Progenitor cell of endocrine pancreas (in vitro differentiated cells): ENCODE measurements around the gene HRAS. TPM values are rescaled to one million over a fixed set of nuclear protein-coding genes. Genes with fewer than 3 reads are reported as not detected.

Source experiments
- DNase-seq: peaks from one replicate; pipeline ENCODE4 v3.0.0; 2021; ENCODE audit warnings: low spot score; ENCODE audit not compliant: unreplicated experiment
- H3K27ac Mint-ChIP-seq: 2 replicates; pipeline ENCODE4 v1.8.0; 2021; ENCODE audit warnings: mild to moderate bottlenecking, moderate library complexity, mixed read lengths
- H3K27me3 Mint-ChIP-seq: 2 replicates; pipeline ENCODE4 v1.8.0; 2021; ENCODE audit warnings: mixed read lengths
- H3K36me3 Mint-ChIP-seq: 2 replicates; pipeline ENCODE4 v1.8.0; 2022; ENCODE audit warnings: mixed read lengths; ENCODE audit not compliant: insufficient read depth
- H3K4me1 Mint-ChIP-seq: 2 replicates; pipeline ENCODE4 v1.8.0; 2021; ENCODE audit warnings: low read depth, mixed read lengths
- H3K4me3 Mint-ChIP-seq: 2 replicates; pipeline ENCODE4 v1.8.0; 2021; ENCODE audit warnings: low read depth, mild to moderate bottlenecking, moderate library complexity, mixed read lengths
- H3K9me3 Mint-ChIP-seq: 2 replicates; pipeline ENCODE4 v1.8.0; 2021; ENCODE audit warnings: low read depth, mixed read lengths
- CTCF ChIP-seq: fragments of 200-600 bp; sonication (generic); IDR thresholded peaks from one replicate; pipeline ENCODE4 v1.5.0; 2021; ENCODE audit warnings: antibody characterized with exemption, mild to moderate bottlenecking; ENCODE audit not compliant: unreplicated experiment
- total RNA-seq: library from RNA; stranded (reverse); gene quantifications from 2 replicates; pipeline ENCODE4 v1.2.1, GENCODE V29; 2021

Gene HRAS
- total RNA-seq, 1 donor from 2014 or later: 61.6 TPM

GRCh38 chr11:560305-561147, 25.1 kb upstream of the HRAS start, which contains the start of the genes LMNTD2 and RASSF7:
Gene LMNTD2, minus strand, starts transcription at chr11:560738. Its CDS starts 22 bp downstream, at chr11:560716.
Gene RASSF7, plus strand, starts transcription at chr11:560970. Its CDS starts 799 bp downstream, at chr11:561769.
- Mint-ChIP-seq H3K36me3 (peaks cover 3% of the 10 kb centered on the region), H3K27me3 (peaks cover 11% of the 10 kb centered on the region), H3K27ac (peak within 1 kb of the TSS; percentile 96), H3K9me3 (no peaks in the 10 kb centered on the region), H3K4me3 (peak within 1 kb of the TSS; percentile 88), H3K4me1 (peaks cover 10% of the 10 kb centered on the region)
- DNase-seq: peak; percentile 97
- no peak for TF ChIP-seq CTCF

- H3K27ac Mint-ChIP-seq: peak overlapping the region; percentile 96
- peaks cover 3% of the 10 kb centered on the region for H3K36me3 Mint-ChIP-seq
- DNase-seq: no peak
- no peaks in the 10 kb centered on the region for H3K9me3 Mint-ChIP-seq
- no peak for TF ChIP-seq CTCF
- H3K27me3 Mint-ChIP-seq: peaks cover 11% of the 10 kb centered on the region
- H3K4me3 Mint-ChIP-seq: peak overlapping the region; percentile 69
- peaks cover 10% of the 10 kb centered on the region for H3K4me1 Mint-ChIP-seq
These were observed 24.4 kb upstream of the HRAS start for GRCh38 chr11:559712-560304.

DNA sequence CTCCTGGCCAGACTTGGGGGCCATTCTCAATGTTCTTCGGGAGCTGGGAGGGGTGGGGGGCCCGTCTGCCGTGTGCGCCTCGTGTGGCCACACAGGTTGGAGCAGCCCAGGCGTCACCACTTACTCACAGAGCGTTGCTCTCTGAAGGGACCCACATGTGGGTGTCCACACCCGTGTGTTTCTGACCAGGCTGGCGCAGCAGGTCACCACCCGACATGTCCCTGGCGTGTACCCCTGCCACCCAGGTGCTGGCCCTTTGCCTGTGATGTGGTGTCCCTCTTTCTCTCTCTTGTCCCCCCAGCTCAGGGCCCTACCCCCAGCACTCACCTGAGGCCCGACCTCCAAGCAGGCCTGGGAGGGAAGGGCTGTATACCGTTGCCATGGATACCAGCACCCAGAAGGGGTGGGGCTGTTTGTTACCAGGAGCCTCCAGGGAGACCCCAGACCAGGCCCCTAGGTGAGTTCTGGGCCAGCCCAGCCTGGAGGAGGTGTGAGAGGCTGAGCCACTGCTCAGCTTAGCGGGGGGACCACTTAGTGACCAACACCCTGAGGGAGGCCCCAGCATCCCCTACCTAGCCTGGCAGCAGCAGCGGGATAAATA, 23.7 kb upstream of the HRAS start:
- H3K4me1 Mint-ChIP-seq: peaks cover 10% of the 10 kb centered on the region
- no peak for DNase-seq
- TF ChIP-seq CTCF: no peak
- peaks cover 3% of the 10 kb centered on the region for H3K36me3 Mint-ChIP-seq
- no peak overlapping the region for H3K4me3 Mint-ChIP-seq
- H3K9me3 Mint-ChIP-seq: no peaks in the 10 kb centered on the region
- H3K27me3 Mint-ChIP-seq: peaks cover 11% of the 10 kb centered on the region
- no peak overlapping the region for H3K27ac Mint-ChIP-seq

DNA sequence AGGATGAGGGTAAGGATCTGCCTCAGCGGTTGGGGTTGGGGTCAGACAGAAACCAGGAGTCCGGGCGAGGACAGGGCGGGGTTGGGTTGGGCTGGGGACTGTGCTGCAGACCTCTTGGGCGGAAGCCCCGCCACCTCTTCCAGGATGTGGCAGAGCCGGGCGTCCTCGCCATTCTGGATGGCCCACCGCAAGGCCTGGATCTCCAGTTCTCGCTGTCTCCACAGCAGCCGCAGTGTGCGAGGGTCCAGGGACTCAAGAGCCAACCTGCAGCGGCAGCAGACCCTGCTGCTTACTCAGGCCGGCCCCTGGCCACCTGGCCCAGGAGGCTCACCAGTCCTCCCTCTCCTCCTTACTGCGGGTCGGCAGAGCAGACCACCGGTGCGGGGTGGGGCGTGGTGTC, 23.1 kb upstream of the HRAS start:
- Mint-ChIP-seq H3K27ac (no peak overlapping the region), H3K4me1 (peaks cover 10% of the 10 kb centered on the region), H3K4me3 (no peak overlapping the region), H3K27me3 (peaks cover 11% of the 10 kb centered on the region), H3K36me3 (peaks cover 1% of the 10 kb centered on the region), H3K9me3 (no peaks in the 10 kb centered on the region)
- no peak for DNase-seq
- TF ChIP-seq CTCF: no peak
